Common myeloid progenitor, CD34-positive (primary cell): Measurements from ENCODE around the gene TGFBR2.

ENCODE experiments used
- CTCF ChIA-PET: fragments of 350-600 bp; sonication (Branson Sonifier 250); formaldehyde crosslinking; loops from one replicate; lab custom pipeline; 2021; ENCODE audit warnings: antibody characterized with exemption; lab: Charles Lee
- POLR2A ChIA-PET: fragments of 350-600 bp; sonication (Branson Sonifier 250); formaldehyde crosslinking; loops from one replicate; lab custom pipeline; 2021; ENCODE audit warnings: antibody characterized with exemption; lab: Charles Lee
- DNase-seq, 3 donors: peaks; one replicate each; pipeline versions ENCODE4 v3.0.0 to v3.0.0-alpha.2; 2013
- H3K27ac ChIP-seq, 2 experiments: 1 replicate in 1 of 2; 2 replicates in 1 of 2; pipeline ENCODE4 v1.7.0; 2013; ENCODE audit warnings: inconsistent platforms in 2 of 2, low read length in 2 of 2, mild to moderate bottlenecking in 2 of 2, low read depth in 1 of 2, moderate library complexity in 1 of 2; ENCODE audit not compliant: severe bottlenecking in 2 of 2, insufficient read depth in 1 of 2, poor library complexity in 1 of 2
- H3K27me3 ChIP-seq, 5 experiments: replicated peaks in 2 of 5; 1 replicate in 3 of 5; 2 replicates in 2 of 5; pipeline versions ENCODE4 v1.6.1 to v1.7.0; 2013; ENCODE audit warnings: low read length in 4 of 5, mild to moderate bottlenecking in 2 of 5, moderate library complexity in 2 of 5, inconsistent platforms in 1 of 5; ENCODE audit not compliant: insufficient read depth in 5 of 5, control insufficient read depth in 4 of 5
- H3K36me3 ChIP-seq, 4 experiments: 1 replicate in 2 of 4; 2 replicates in 2 of 4; pipeline versions ENCODE4 v1.6.1 to v1.7.0; 2013; ENCODE audit warnings: low read length in 3 of 4, control low read depth in 1 of 4, mild to moderate bottlenecking in 1 of 4; ENCODE audit not compliant: control insufficient read depth in 4 of 4, insufficient read depth in 4 of 4
- H3K4me1 ChIP-seq, 4 experiments: 1 replicate in 3 of 4; 2 replicates in 1 of 4; pipeline versions ENCODE4 v1.6.1 to v1.7.1; 2013; ENCODE audit warnings: low read length in 3 of 4, mild to moderate bottlenecking in 3 of 4, control low read depth in 1 of 4, inconsistent platforms in 1 of 4, moderate library complexity in 1 of 4; ENCODE audit not compliant: control insufficient read depth in 4 of 4, insufficient read depth in 4 of 4; ENCODE audit errors: control extremely low read depth in 1 of 4
- H3K4me3 ChIP-seq, 7 experiments: 1 replicate in 4 of 7; 2 replicates in 3 of 7; pipeline versions ENCODE4 v1.5.1 to v1.7.0; 2013; ENCODE audit warnings: mild to moderate bottlenecking in 7 of 7, low read length in 6 of 7, moderate library complexity in 6 of 7, inconsistent platforms in 2 of 7, low read depth in 2 of 7, control low read depth in 1 of 7; ENCODE audit not compliant: insufficient read depth in 4 of 7, control insufficient read depth in 1 of 7; ENCODE audit errors: extremely low read depth in 1 of 7
- H3K9me3 ChIP-seq, 5 experiments: 1 replicate in 4 of 5; 2 replicates in 1 of 5; pipeline versions ENCODE4 v1.6.1 to v1.7.1; 2013; ENCODE audit warnings: low read length in 4 of 5, mild to moderate bottlenecking in 2 of 5, inconsistent platforms in 1 of 5, low read depth in 1 of 5, moderate library complexity in 1 of 5; ENCODE audit not compliant: control insufficient read depth in 4 of 5, insufficient read depth in 2 of 5; ENCODE audit errors: control extremely low read depth in 1 of 5
- WGBS: methylation state at CpG from one replicate; pipeline ENCODE4 v1.1.5; 2013; ENCODE audit not compliant: insufficient coverage; 5-methylcytosine and 5-hydroxymethylcytosine counted together

Gene TGFBR2

GRCh38 chr3:30586806-30587486 lies 19.5 kb upstream of the TGFBR2 start:
- DNase-seq, result no peak
- peaks cover 0 to 2% (median 0%) of the 10 kb centered on the region in 5 experiments for H3K9me3 ChIP-seq
- H3K4me3 ChIP-seq, result no peak overlapping the region
- ChIA-PET POLR2A (no interaction called here), CTCF (no interaction called here)
- peaks cover 0 to 3% (median 0%) of the 10 kb centered on the region in 4 experiments for H3K4me1 ChIP-seq
- no peaks in the 10 kb centered on the region for H3K36me3 ChIP-seq
- H3K27me3 ChIP-seq, result no peaks in the 10 kb centered on the region
- WGBS, result 97% methylated on average over 3 of the region's 4 CpGs
- no peak overlapping the region for H3K27ac ChIP-seq

DNA sequence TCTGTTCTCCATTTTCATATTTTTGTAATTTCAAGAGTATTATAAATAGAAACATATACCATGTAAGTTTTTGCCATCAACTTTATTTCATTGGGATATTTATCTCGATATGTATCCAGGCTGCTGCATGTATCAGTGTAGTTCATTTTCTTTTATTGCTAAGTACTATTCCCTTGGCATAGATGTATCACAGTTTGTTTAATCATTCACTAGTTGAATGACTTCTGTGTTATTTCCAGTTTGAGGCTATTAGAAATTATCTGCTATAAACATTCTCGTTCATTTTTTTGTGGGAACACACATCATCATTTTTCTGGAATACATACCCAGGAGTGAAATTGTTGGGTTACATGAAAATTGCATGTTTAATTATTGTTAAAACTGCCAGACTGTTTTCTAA lies 18.5 kb upstream of the TGFBR2 start:
- H3K4me3 ChIP-seq, result no peak overlapping the region
- CTCF ChIA-PET, result no interaction called here
- no peaks in the 10 kb centered on the region for H3K36me3 ChIP-seq
- H3K4me1 ChIP-seq, result peaks cover 0 to 3% (median 0%) of the 10 kb centered on the region in 4 experiments
- POLR2A ChIA-PET, result no interaction called here
- no peak for DNase-seq
- WGBS, result no CpG with 5 or more reads among the region's 2 CpGs
- H3K9me3 ChIP-seq, result peaks cover 0 to 2% (median 0%) of the 10 kb centered on the region in 5 experiments
- no peak overlapping the region for H3K27ac ChIP-seq
- H3K27me3 ChIP-seq, result no peaks in the 10 kb centered on the region

GRCh38 chr3:30596152-30596551 lies 10.2 kb upstream of the TGFBR2 start:
- H3K27me3 ChIP-seq, result no peaks in the 10 kb centered on the region
- peaks cover 2 to 28% (median 4%) of the 10 kb centered on the region in 4 experiments for H3K4me1 ChIP-seq
- DNase-seq, result no peak
- H3K27ac ChIP-seq, result no peak overlapping the region
- H3K4me3 ChIP-seq, result no peak overlapping the region
- 100% methylated on average over 1 of the region's 4 CpGs for WGBS
- ChIA-PET CTCF (no interaction called here), POLR2A (no interaction called here)
- H3K36me3 ChIP-seq, result no peaks in the 10 kb centered on the region
- H3K9me3 ChIP-seq, result peaks cover 0 to 2% (median 0%) of the 10 kb centered on the region in 5 experiments

- no peaks in the 10 kb centered on the region for H3K36me3 ChIP-seq
- CTCF ChIA-PET, result no interaction called here
- no peak overlapping the region for H3K4me3 ChIP-seq
- no CpG with 5 or more reads among the region's 1 CpG for WGBS
- H3K27ac ChIP-seq, result no peak overlapping the region
- POLR2A ChIA-PET, result no interaction called here
- H3K4me1 ChIP-seq, result peaks cover 2 to 37% (median 6%) of the 10 kb centered on the region in 4 experiments
- no peaks in the 10 kb centered on the region for H3K27me3 ChIP-seq
- no peaks in the 10 kb centered on the region for H3K9me3 ChIP-seq
- no peak for DNase-seq
Measured at GRCh38 chr3:30597131-30597768, 9.2 kb upstream of the TGFBR2 start.

- H3K9me3 ChIP-seq, result no peaks in the 10 kb centered on the region
- H3K4me3 ChIP-seq, result no peak overlapping the region
- peaks cover 4 to 42% (median 11%) of the 10 kb centered on the region in 4 experiments for H3K4me1 ChIP-seq
- no peaks in the 10 kb centered on the region for H3K36me3 ChIP-seq
- no peak for DNase-seq
- ChIA-PET CTCF (no interaction called here), POLR2A (no interaction called here)
- H3K27ac ChIP-seq, result no peak overlapping the region
- no peaks in the 10 kb centered on the region for H3K27me3 ChIP-seq
Measured at GRCh38 chr3:30597769-30598134, 8.6 kb upstream of the TGFBR2 start.

GRCh38 chr3:30598668-30599545 lies 7.5 kb upstream of the TGFBR2 start:
- ChIA-PET CTCF (interaction anchor here (0.7 kb wide), 1 partner anchor 18 kb away, joined by 3 read pairs; no protein-coding TSS in a partner anchor), POLR2A (no interaction called here)
- H3K4me3 ChIP-seq, result no peak overlapping the region
- H3K4me1 ChIP-seq, result peaks cover 12 to 53% (median 22%) of the 10 kb centered on the region in 4 experiments
- no peak overlapping the region for H3K27ac ChIP-seq
- peak in 2 of 3 donors; percentile 69 to 71 for DNase-seq
- H3K9me3 ChIP-seq, result no peaks in the 10 kb centered on the region
- no peaks in the 10 kb centered on the region for H3K36me3 ChIP-seq
- H3K27me3 ChIP-seq, result no peaks in the 10 kb centered on the region
- 88% methylated on average over 1 of the region's 3 CpGs for WGBS
